Keratinocyte (primary cell): ENCODE data around the gene LENG8. TPM values are rescaled to one million over a fixed set of nuclear protein-coding genes. Genes with fewer than 3 reads are reported as not detected.

Source experiments
- DNase-seq: peaks from one replicate; pipeline ENCODE4 v3.0.0-alpha.2; 2011; ENCODE audit warnings: low read depth, missing footprints, low spot score
- FAIRE-seq: peaks from 2 replicates; lab custom pipeline; 2011; peaks lifted over from hg19 to GRCh38; lab: Jason Lieb, UNC
- H2AFZ ChIP-seq: 2 replicates; pipeline ENCODE4 v1.6.0; 2012; ENCODE audit warnings: low read length, control low read depth, inconsistent platforms; ENCODE audit not compliant: control insufficient read depth
- H3K27ac ChIP-seq: 2 replicates; pipeline ENCODE4 v1.5.1; 2011; ENCODE audit warnings: low read length; ENCODE audit not compliant: control insufficient read depth, insufficient read depth
- H3K27me3 ChIP-seq: 3 replicates; pipeline ENCODE4 v1.6.0; 2011; ENCODE audit warnings: low read length; ENCODE audit not compliant: control insufficient read depth, insufficient read depth; ENCODE audit errors: extremely low read depth
- H3K36me3 ChIP-seq, 2 experiments: 2 replicates in 1 of 2; 3 replicates in 1 of 2; pipeline ENCODE4 v1.5.1; 2011; ENCODE audit warnings: low read length in 2 of 2, mild to moderate bottlenecking in 1 of 2; ENCODE audit not compliant: control insufficient read depth in 2 of 2, insufficient read depth in 2 of 2; ENCODE audit errors: extremely low read depth in 1 of 2
- H3K4me1 ChIP-seq: 3 replicates; pipeline ENCODE4 v1.5.1; 2011; ENCODE audit warnings: low read length; ENCODE audit not compliant: control insufficient read depth, insufficient read depth; ENCODE audit errors: extremely low read depth
- H3K4me2 ChIP-seq: 3 replicates; pipeline ENCODE4 v1.6.0; 2011; ENCODE audit warnings: low read depth, low read length; ENCODE audit not compliant: control insufficient read depth, insufficient read depth; ENCODE audit errors: extremely low read depth
- H3K4me3 ChIP-seq, 3 experiments: fragments of 200-600 bp in 1 of 3; sonication (generic) in 1 of 3; 2 replicates in 2 of 3; 3 replicates in 1 of 3; pipeline ENCODE4 v1.5.1; 2011 to 2016; ENCODE audit warnings: low read length in 3 of 3, mild to moderate bottlenecking in 3 of 3, control low read depth in 2 of 3, inconsistent platforms in 1 of 3, low read depth in 1 of 3, mixed read lengths in 1 of 3, mixed run types in 1 of 3, moderate library complexity in 1 of 3; ENCODE audit not compliant: control insufficient read depth in 2 of 3, insufficient read depth in 2 of 3; ENCODE audit errors: extremely low read depth in 1 of 3
- H3K79me2 ChIP-seq: 2 replicates; pipeline ENCODE4 v1.6.0; 2012; ENCODE audit warnings: low read length; ENCODE audit not compliant: control insufficient read depth, insufficient read depth
- H3K9ac ChIP-seq: 3 replicates; pipeline ENCODE4 v1.6.0; 2011; ENCODE audit warnings: low read length; ENCODE audit not compliant: control insufficient read depth, insufficient read depth; ENCODE audit errors: extremely low read depth
- H3K9me1 ChIP-seq: 3 replicates; pipeline ENCODE4 v1.6.0; 2011; ENCODE audit warnings: low read length; ENCODE audit not compliant: control insufficient read depth, insufficient read depth; ENCODE audit errors: extremely low read depth
- H3K9me3 ChIP-seq: 2 replicates; pipeline ENCODE4 v1.5.1; 2012; ENCODE audit warnings: low read depth, low read length; ENCODE audit not compliant: control insufficient read depth
- H4K20me1 ChIP-seq: 3 replicates; pipeline ENCODE4 v1.6.0; 2011; ENCODE audit warnings: low read length; ENCODE audit not compliant: control insufficient read depth, insufficient read depth; ENCODE audit errors: extremely low read depth
- CTCF ChIP-seq, 3 experiments: IDR thresholded peaks in 1 of 3; conservative IDR thresholded peaks in 1 of 3; optimal IDR thresholded peaks in 1 of 3; 2 replicates in 2 of 3; 3 replicates in 1 of 3; pipeline versions ENCODE3 to v1.5.1; 2011; ENCODE audit warnings: low read length in 3 of 3, mild to moderate bottlenecking in 3 of 3, moderate library complexity in 2 of 3, control low read depth in 1 of 3, inconsistent platforms in 1 of 3; ENCODE audit not compliant: insufficient read depth in 2 of 3; ENCODE audit errors: extremely low read depth in 1 of 3
- EZH2 ChIP-seq: IDR thresholded peaks from one replicate; pipeline ENCODE4 v1.6.1; 2012; ENCODE audit warnings: inconsistent platforms, mild to moderate bottlenecking, low read length, moderate library complexity
- dilution Hi-C: fragments of 300-500 bp; cut with MboI; formaldehyde crosslinking; loops from one replicate; pipeline ENCODE4 v1.7.0; 2020; ENCODE audit warnings: low sequenced_read_pairs; ENCODE audit not compliant: extremely low pct_ligation_motif_present
- polyA plus RNA-seq, 5 experiments: library from polyadenylated mRNA; depleted of rRNA in 3 of 5; stranded (reverse) in 3 of 5; stranded (forward) in 1 of 5; unstranded in 1 of 5; fragments of >200 nt; gene quantifications; 1 replicate in 1 of 5; 2 replicates in 3 of 5; 3 replicates in 1 of 5; pipeline versions ENCODE4 v1.2.1 to v1.2.3, GENCODE V29; 2011 to 2012; ENCODE audit warnings: missing spikeins in 2 of 5, low read depth in 1 of 5, low replicate concordance in 1 of 5

Gene LENG8
- polyA plus RNA-seq, 1 donor (not counting 4 experiments of a cell fraction or from before 2014, with no cell fraction given): 29.4 TPM

DNA sequence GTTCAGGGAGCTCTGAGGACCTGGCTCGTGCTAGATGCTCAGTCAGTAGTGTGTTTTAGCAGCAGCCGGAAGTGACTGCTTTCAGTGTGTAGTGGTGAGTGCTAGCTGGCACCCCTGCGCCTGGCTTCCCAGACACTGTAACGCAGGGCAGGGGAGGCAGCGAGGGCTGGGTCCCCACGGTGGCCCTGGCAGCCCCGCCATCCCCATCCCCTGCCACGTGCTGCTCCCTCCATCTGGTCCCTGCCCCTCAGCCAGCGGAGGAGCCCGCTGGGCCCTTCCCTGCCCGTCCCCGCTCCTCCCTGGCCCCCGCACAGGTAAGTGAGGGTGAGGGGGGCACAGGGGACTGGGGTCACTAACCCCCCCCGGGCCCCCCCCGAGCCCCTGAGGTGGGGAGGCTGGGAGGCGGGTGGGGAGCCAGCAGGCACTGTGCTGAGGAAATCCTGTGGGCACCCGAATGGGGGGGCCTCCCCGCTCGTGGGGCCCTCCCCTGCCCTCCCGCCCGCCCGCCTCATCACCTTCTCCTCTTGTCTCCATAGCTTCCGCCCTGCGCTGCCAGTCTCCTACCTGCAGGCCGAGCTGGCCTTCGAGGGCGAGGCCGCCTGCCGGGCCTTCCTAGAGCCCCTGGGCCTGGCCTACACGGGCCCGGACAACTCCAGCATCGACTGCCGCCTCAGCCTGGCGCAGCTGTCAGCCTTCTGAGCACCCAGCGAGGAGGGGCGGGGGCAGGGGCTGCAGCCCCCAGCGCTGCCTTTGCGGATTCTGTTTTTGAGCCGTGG, 11.4 kb downstream of the LENG8 start:
- H3K36me3 ChIP-seq: peaks cover 35 to 49% of the 10 kb centered on the region in 2 experiments
- H3K4me2 ChIP-seq: no peak overlapping the region
- no peak for TF ChIP-seq CTCF (optimal IDR thresholded peaks at IDR 0.05 in 1 of 3, IDR thresholded peaks at IDR 0.05 in 1 of 3, conservative IDR thresholded peaks at IDR 0.05 in 1 of 3; ENCODE audit: extremely low read depth in 1 of 3, insufficient read depth in 2 of 3, low read length in 3 of 3)
- TF ChIP-seq EZH2: no peak
- no peak overlapping the region for H3K4me3 ChIP-seq
- no peak overlapping the region for H3K27ac ChIP-seq
- peaks cover 60% of the 10 kb centered on the region for H3K79me2 ChIP-seq
- H3K9me3 ChIP-seq: no peaks in the 10 kb centered on the region
- FAIRE-seq (no peak), DNase-seq (no peak)
- H3K9me1 ChIP-seq: no peaks in the 10 kb centered on the region
- H3K9ac ChIP-seq: no peak overlapping the region
- peaks cover 10% of the 10 kb centered on the region for H4K20me1 ChIP-seq
- H3K27me3 ChIP-seq: no peaks in the 10 kb centered on the region
- dilution Hi-C loops: no loop called here
- no peak overlapping the region for H2AFZ ChIP-seq
- peaks cover 7% of the 10 kb centered on the region for H3K4me1 ChIP-seq

GRCh38 chr19:54461210-54461609, 12.2 kb downstream of the LENG8 start:
- Histone ChIP-seq H3K4me1 (peaks cover 7% of the 10 kb centered on the region), H3K9me3 (no peaks in the 10 kb centered on the region), H3K27me3 (no peaks in the 10 kb centered on the region), H3K4me2 (peak overlapping the region; percentile 16), H3K79me2 (peaks cover 52% of the 10 kb centered on the region), H3K36me3 (peaks cover 28 to 43% of the 10 kb centered on the region in 2 experiments), H3K27ac (no peak overlapping the region), H3K4me3 (no peak overlapping the region), H3K9ac (no peak overlapping the region), H3K9me1 (no peaks in the 10 kb centered on the region), H2AFZ (no peak overlapping the region), H4K20me1 (peaks cover 10% of the 10 kb centered on the region)
- dilution Hi-C loops: no loop called here
- no peak for TF ChIP-seq EZH2
- no peak for TF ChIP-seq CTCF (optimal IDR thresholded peaks at IDR 0.05 in 1 of 3, IDR thresholded peaks at IDR 0.05 in 1 of 3, conservative IDR thresholded peaks at IDR 0.05 in 1 of 3; ENCODE audit: extremely low read depth in 1 of 3, insufficient read depth in 2 of 3, low read length in 3 of 3)
- no peak for DNase-seq
- no peak for FAIRE-seq
